ENCODE data around the gene DISC1. TPM values are rescaled to one million over a fixed set of nuclear protein-coding genes. Genes with fewer than 3 reads are reported as not detected.
"Not testable (repeated sequence)": the region's sequence is repeated elsewhere in the genome, so short reads cannot be mapped to it uniquely, and the experiment has no call there.

Gene DISC1
- total and polyA plus RNA-seq, 2 experiments from 2014 or later = 6.5 to 11.5 TPM

DNA sequence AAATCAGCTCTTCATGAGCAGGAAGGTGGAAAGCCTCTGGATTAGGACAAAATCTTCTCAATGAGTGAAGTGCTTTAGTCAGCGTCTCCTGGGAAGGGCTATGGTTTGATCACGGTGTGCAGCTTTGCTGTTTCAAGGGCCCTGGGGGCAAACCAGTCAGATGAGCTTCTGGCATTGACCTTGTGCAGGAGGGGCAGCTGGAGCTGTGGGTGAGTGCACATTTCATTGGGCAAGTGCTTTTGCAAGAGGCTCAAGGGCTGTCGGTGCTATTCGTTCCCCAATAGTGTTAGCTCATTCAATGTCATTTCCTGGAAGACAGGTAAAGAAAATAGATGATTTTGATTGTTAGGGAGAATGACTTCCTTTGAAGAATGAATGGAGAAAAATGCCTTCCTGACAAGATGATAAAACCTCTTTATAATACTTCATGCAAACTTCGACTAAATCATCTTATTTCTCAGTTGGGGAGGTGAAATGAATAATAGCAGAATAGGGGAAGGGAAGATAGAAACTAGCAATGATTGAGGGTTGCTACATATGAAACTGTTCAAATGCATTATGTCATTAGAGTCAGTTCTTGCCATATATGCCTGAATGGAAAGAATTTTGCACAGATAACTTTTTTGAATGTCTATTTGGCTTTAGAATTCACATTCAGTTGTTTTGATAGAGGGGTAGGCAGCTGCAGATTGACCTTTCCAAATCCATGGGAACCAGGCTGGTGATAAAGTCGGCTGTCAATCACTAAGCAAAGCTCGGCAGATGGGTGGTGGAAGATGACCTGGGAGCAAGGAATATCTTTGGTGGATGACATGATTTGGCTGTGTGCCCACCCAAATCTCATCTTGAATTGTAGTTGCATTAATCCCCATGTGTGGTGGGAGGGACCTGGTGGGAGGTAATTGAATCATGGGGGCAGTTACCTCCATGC is 12.9 kb upstream of the DISC1 start:
- Histone ChIP-seq H3K36me3 (no peaks in the 10 kb centered on the region), H3K27me3 (no peaks in the 10 kb centered on the region), H3K4me1 (ENCODE audit: low read depth) (no peaks in the 10 kb centered on the region), H3K4me3 (no peak overlapping the region), H3K9me3 (ENCODE audit: low read depth) (no peaks in the 10 kb centered on the region), H3K27ac (no peak overlapping the region)
- TF ChIP-seq CTCF (IDR thresholded peaks at IDR 0.05; ENCODE audit: low read depth, low read length) = no peak
- DNase-seq (ENCODE audit: low read depth in 1 of 2, low spot score in 1 of 2) = no peak

- Histone ChIP-seq H3K9me3 (ENCODE audit: low read depth) (no peaks in the 10 kb centered on the region), H3K27ac (no peak overlapping the region), H3K27me3 (peaks cover 10% of the 10 kb centered on the region), H3K4me3 (no peak overlapping the region), H3K36me3 (no peaks in the 10 kb centered on the region), H3K4me1 (ENCODE audit: low read depth) (no peaks in the 10 kb centered on the region)
- DNase-seq (ENCODE audit: low read depth in 1 of 2, low spot score in 1 of 2) = no peak
- no peak for TF ChIP-seq CTCF (IDR thresholded peaks at IDR 0.05; ENCODE audit: low read depth, low read length)
Measured at GRCh38 chr1:231616667-231617066, 9.9 kb upstream of the DISC1 start.

GRCh38 chr1:231618609-231619256 is 7.9 kb upstream of the DISC1 start:
- no peaks in the 10 kb centered on the region for H3K9me3 ChIP-seq (ENCODE audit: low read depth)
- H3K36me3 ChIP-seq = no peaks in the 10 kb centered on the region
- H3K27me3 ChIP-seq = peaks cover 28% of the 10 kb centered on the region
- H3K4me3 ChIP-seq = no peak overlapping the region
- no peak for DNase-seq (ENCODE audit: low read depth in 1 of 2, low spot score in 1 of 2)
- no peak overlapping the region for H3K27ac ChIP-seq
- H3K4me1 ChIP-seq (ENCODE audit: low read depth) = no peaks in the 10 kb centered on the region
- no peak for TF ChIP-seq CTCF (IDR thresholded peaks at IDR 0.05; ENCODE audit: low read depth, low read length)

DNA sequence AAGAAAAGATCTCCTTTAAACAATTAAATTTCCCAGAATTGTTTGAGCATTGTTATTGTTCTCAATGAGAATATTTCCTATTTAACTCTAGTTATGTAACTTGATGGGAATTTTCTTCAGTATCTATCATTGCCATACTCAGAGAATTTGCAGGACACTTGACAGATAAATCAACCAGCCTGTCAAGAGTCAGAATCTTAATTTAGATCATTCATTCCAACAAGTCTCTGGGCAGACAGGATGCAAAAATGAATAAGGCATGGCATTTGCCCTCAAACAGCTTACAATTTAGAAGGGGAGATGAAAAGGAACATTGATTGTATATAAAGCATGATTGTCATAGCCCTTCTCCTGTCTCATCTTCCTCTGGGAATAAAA is 7.3 kb upstream of the DISC1 start:
- no peaks in the 10 kb centered on the region for H3K4me1 ChIP-seq (ENCODE audit: low read depth)
- no peak for TF ChIP-seq CTCF (IDR thresholded peaks at IDR 0.05; ENCODE audit: low read depth, low read length)
- H3K27me3 ChIP-seq = peaks cover 28% of the 10 kb centered on the region
- H3K4me3 ChIP-seq = no peak overlapping the region
- H3K9me3 ChIP-seq (ENCODE audit: low read depth) = no peaks in the 10 kb centered on the region
- no peak for DNase-seq (ENCODE audit: low read depth in 1 of 2, low spot score in 1 of 2)
- no peak overlapping the region for H3K27ac ChIP-seq
- H3K36me3 ChIP-seq = no peaks in the 10 kb centered on the region

- not testable (repeated sequence) for H3K27ac ChIP-seq; DNase-seq (ENCODE audit: low read depth in 1 of 2, low spot score in 1 of 2); H3K9me3 ChIP-seq (ENCODE audit: low read depth); H3K4me3 ChIP-seq; H3K36me3 ChIP-seq; H3K4me1 ChIP-seq (ENCODE audit: low read depth)
- H3K27me3 ChIP-seq = peaks cover 28% of the 10 kb centered on the region
Measured at GRCh38 chr1:231625042-231625441, 1.5 kb upstream of the DISC1 start.

DNA sequence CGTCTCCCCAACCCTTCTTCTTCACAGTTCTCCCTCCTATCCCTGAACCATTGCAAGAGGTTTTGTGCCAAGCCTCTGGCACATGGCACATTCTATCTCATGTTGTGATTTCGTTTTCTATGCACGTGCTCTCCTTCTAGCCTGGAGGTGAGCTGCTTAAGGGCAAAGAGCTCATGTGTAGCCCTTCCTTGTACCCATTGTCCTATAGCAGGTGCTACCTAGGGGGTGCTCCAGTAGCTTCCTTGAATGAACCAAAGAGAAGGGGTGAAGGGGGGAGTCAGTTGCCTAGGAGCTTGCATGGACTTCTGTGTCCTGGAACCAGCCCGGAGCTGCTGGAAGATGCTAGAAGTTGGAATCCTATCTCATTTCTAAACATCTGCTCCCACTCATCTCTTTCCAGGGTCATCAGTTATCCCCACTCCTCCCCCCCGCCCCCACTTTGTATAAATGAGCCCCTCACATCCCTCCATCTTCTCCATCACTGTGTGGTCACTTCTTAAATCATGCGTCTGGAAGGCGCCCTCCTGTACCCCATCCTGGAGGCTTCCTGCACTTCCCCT is 535 bp upstream of the DISC1 start:
- Histone ChIP-seq H3K36me3 (no peaks in the 10 kb centered on the region), H3K27me3 (peaks cover 24% of the 10 kb centered on the region), H3K4me1 (ENCODE audit: low read depth) (no peaks in the 10 kb centered on the region), H3K9me3 (ENCODE audit: low read depth) (no peaks in the 10 kb centered on the region), H3K27ac (no peak overlapping the region), H3K4me3 (peak overlapping the region; percentile 81)
- TF ChIP-seq CTCF (IDR thresholded peaks at IDR 0.05; ENCODE audit: low read depth, low read length) = no peak
- no peak for DNase-seq (ENCODE audit: low read depth in 1 of 2, low spot score in 1 of 2)
